ENCODE measurements around the gene GALNT4. TPM values are rescaled to one million over a fixed set of nuclear protein-coding genes. Genes with fewer than 3 reads are reported as not detected.

GALNT4 gene
- total and polyA plus RNA-seq, 10 donors: 2.5 to 22.8 (median 13.5) TPM

- 2 to 3% (median 2%) methylated on average over 32 to 39 of the region's 39 CpGs for WGBS, 5 donors
- H3K4me1 ChIP-seq: peaks cover 27 to 75% (median 55%) of the 10 kb centered on the region in 6 donors
- peak within 1 kb of the TSS; percentile 75 to 99 (median 96) for H3K4me3 ChIP-seq
- peak in 1 of 3 donors; percentile 35 for TF ChIP-seq POLR2A (IDR thresholded peaks at IDR 0.05)
- no peak for TF ChIP-seq CTCF (IDR thresholded peaks at IDR 0.05 in 8 of 11, conservative IDR thresholded peaks at IDR 0.05 in 3 of 11)
- TF ChIP-seq POLR2AphosphoS5 (IDR thresholded peaks at IDR 0.05): peak; percentile 78 to 88 (median 85)
- H3K36me3 ChIP-seq: peaks cover 0 to 19% (median under 1%) of the 10 kb centered on the region in 6 donors
- intact Hi-C loops (cut with DNase I; ENCODE audit: low total_unique reads): loop anchor here (5.0 kb wide), 1 partner anchor 509 kb away; no protein-coding TSS in a partner anchor
- no peaks in the 10 kb centered on the region for H3K27me3 ChIP-seq (replicated peaks in 1 of 7)
- H3K9me3 ChIP-seq: no peaks in the 10 kb centered on the region
- H3K27ac ChIP-seq: peak within 1 kb of the TSS; percentile 78 to 97 (median 94)
- DNase-seq: peak; percentile 96
Measured at GRCh38 chr12:89525824-89526770, 1.5 kb upstream of the GALNT4 start, which contains the start of gene POC1B. Gene POC1B, minus strand, starts transcription at chr12:89526047. Its CDS starts 152 bp downstream, at chr12:89525895.

- H3K27me3 ChIP-seq (replicated peaks in 1 of 7): no peaks in the 10 kb centered on the region
- intact Hi-C loops (cut with DNase I; ENCODE audit: low total_unique reads): loop anchor here (5.0 kb wide), 1 partner anchor 508 kb away; no protein-coding TSS in a partner anchor
- peak; percentile 92 for DNase-seq
- H3K4me3 ChIP-seq: peak overlapping the region; percentile 75 to 99 (median 96)
- H3K27ac ChIP-seq: peak overlapping the region; percentile 78 to 97 (median 94)
- 0% methylated on average over 34 to 53 of the region's 53 CpGs for WGBS, 5 donors
- no peaks in the 10 kb centered on the region for H3K9me3 ChIP-seq
- peaks cover 0 to 19% (median 0%) of the 10 kb centered on the region in 6 donors for H3K36me3 ChIP-seq
- peaks cover 27 to 83% (median 62%) of the 10 kb centered on the region in 6 donors for H3K4me1 ChIP-seq
- no peak for TF ChIP-seq POLR2AphosphoS5 (IDR thresholded peaks at IDR 0.05)
- TF ChIP-seq CTCF (IDR thresholded peaks at IDR 0.05 in 8 of 11, conservative IDR thresholded peaks at IDR 0.05 in 3 of 11): no peak
- no peak for TF ChIP-seq POLR2A (IDR thresholded peaks at IDR 0.05)
Measured at GRCh38 chr12:89525305-89525823, 768 bp upstream of the GALNT4 start.

DNA sequence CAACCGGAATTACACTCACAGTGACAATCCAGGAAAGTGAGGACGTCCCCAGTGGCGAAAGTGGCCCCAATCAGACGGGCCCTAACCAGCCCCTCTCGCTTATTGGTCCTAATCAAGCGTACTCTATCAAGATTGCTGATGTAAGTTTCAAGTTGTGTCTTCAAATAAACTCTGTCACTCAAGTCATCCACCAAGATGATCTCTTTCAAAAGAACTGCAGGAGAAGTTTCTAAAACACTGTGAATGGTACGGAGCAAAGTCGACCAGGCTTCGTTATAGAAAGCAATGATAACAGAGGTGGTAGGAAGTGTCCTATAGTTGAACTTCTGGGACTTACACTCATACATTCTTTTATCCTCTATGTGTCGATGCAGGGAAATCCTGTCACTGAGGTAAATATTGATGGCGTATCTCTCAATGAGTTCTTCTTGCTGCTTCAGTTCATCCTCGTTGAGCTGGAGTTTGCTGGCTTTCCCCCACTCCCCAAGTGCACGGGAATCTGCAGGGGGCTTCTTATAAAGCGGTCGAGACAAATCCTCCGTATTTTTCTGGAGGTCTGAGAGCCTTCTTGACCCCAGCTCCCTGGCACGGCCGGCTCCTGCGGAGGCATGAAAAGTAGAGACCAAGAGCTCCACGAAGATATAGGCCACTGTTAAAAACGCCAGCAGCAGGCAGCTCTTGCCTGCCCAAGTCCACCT lies 604 bp downstream of the GALNT4 start:
- Histone ChIP-seq H3K27me3 (replicated peaks in 1 of 7) (no peaks in the 10 kb centered on the region), H3K27ac (peak overlapping the region; percentile 78 to 97 (median 94)), H3K4me1 (peaks cover 27 to 84% (median 65%) of the 10 kb centered on the region in 6 donors), H3K4me3 (peak overlapping the region; percentile 75 to 99 (median 96)), H3K36me3 (peaks cover 0 to 19% (median 0%) of the 10 kb centered on the region in 6 donors), H3K9me3 (no peaks in the 10 kb centered on the region)
- intact Hi-C loops (cut with DNase I; ENCODE audit: low total_unique reads): loop anchor here (5.0 kb wide), 1 partner anchor 172 kb away; the partner anchor contains the start of gene DUSP6
- no peak for DNase-seq
- 26 to 36% (median 34%) methylated on average over 21 of the region's 21 CpGs for WGBS, 5 donors
- TF ChIP-seq POLR2AphosphoS5 (IDR thresholded peaks at IDR 0.05) (no peak), POLR2A (IDR thresholded peaks at IDR 0.05) (no peak), CTCF (IDR thresholded peaks at IDR 0.05 in 8 of 11, conservative IDR thresholded peaks at IDR 0.05 in 3 of 11) (no peak)

Measured in spleen (tissue), 11 donors.